AG04449 (cell line): ENCODE results near the gene EML6.

ENCODE experiments used
- CTCF ChIA-PET: fragments of 350-600 bp; formaldehyde crosslinking; extraction: SDS; loops from one replicate; lab custom pipeline; 2021; ENCODE audit warnings: antibody characterized with exemption; lab: Yijun Ruan, JAX
- POLR2A ChIA-PET: fragments of 400-600, 350-600 bp; formaldehyde crosslinking; extraction: SDS; loops from one replicate; lab custom pipeline; 2020; ENCODE audit warnings: antibody characterized with exemption, inconsistent platforms; lab: Yijun Ruan, JAX
- DNase-seq: peaks from one replicate; pipeline ENCODE4 v3.0.0-alpha.2; 2010; ENCODE audit warnings: low read depth, low spot score
- H3K4me3 ChIP-seq: 2 replicates; pipeline ENCODE4 v1.5.1; 2011; ENCODE audit warnings: low read depth, mild to moderate bottlenecking, control low read depth, low read length
- TF ChIP-seq, protein P1 (sequence below): IDR thresholded peaks from one replicate; pipeline ENCODE4 v1.5.1; 2011; ENCODE audit warnings: mild to moderate bottlenecking, moderate library complexity, low read length, control low read depth, inconsistent platforms; ENCODE audit not compliant: insufficient read depth; ENCODE audit errors: missing control alignments

Gene EML6

DNA sequence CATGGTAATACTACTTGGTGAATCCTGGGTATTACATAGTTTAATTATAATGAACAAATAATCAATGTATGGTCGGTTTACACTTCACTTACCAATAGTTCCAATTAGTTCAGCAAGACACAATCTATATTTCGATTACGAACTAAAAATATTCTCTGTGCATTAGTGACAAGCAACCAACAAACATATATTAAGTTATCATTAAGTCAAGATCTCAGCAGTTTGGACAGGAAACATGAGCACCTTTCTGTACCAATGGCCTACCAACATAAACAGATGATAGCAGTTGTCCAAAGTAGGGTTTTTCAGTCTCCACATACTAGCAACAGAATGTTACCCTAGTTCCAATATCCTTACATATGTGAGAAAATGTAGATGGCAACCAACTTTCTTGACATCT is 294.0 kb downstream of the EML6 start:
- POLR2A ChIA-PET = interaction anchor here (0.7 kb wide), 1 partner anchor 104 kb away, joined by 3 read pairs; no protein-coding TSS in a partner anchor

DNA sequence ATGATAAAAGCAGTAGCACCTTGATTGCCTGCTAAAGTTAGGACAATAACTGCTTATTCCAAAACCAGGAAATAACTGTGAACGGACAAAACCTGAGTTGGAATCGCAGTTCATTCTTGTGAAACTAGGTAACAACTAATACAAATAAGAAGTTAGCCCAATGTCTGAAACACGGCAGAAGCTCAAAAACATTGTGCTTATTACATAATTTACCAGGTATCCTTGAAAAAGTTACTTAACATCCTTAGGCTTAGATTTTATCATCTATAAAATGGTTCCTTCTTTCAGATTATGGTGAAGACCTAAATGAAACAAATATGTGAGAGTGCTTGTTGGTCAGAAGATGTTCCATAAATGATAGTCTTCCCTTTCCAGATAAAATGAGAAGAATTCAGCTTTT is 294.4 kb downstream of the EML6 start:
- POLR2A ChIA-PET = interaction anchor here (0.7 to 0.9 kb wide), 2 partner anchors 31 to 103 kb away, joined by 3 to 4 read pairs; no protein-coding TSS in a partner anchor

More for the DNA sequence above, 294.0 kb downstream of the EML6 start:
- no peak for DNase-seq
- CTCF ChIA-PET = interaction anchor here (0.8 to 11.4 kb wide), 4 partner anchors 15 to 160 kb away, joined by 3 to 109 read pairs (median 3); partner anchors contain the start of gene RTN4
- no peak overlapping the region for H3K4me3 ChIP-seq
- TF ChIP-seq, protein P1, sequence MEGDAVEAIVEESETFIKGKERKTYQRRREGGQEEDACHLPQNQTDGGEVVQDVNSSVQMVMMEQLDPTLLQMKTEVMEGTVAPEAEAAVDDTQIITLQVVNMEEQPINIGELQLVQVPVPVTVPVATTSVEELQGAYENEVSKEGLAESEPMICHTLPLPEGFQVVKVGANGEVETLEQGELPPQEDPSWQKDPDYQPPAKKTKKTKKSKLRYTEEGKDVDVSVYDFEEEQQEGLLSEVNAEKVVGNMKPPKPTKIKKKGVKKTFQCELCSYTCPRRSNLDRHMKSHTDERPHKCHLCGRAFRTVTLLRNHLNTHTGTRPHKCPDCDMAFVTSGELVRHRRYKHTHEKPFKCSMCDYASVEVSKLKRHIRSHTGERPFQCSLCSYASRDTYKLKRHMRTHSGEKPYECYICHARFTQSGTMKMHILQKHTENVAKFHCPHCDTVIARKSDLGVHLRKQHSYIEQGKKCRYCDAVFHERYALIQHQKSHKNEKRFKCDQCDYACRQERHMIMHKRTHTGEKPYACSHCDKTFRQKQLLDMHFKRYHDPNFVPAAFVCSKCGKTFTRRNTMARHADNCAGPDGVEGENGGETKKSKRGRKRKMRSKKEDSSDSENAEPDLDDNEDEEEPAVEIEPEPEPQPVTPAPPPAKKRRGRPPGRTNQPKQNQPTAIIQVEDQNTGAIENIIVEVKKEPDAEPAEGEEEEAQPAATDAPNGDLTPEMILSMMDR = no peak

DNA sequence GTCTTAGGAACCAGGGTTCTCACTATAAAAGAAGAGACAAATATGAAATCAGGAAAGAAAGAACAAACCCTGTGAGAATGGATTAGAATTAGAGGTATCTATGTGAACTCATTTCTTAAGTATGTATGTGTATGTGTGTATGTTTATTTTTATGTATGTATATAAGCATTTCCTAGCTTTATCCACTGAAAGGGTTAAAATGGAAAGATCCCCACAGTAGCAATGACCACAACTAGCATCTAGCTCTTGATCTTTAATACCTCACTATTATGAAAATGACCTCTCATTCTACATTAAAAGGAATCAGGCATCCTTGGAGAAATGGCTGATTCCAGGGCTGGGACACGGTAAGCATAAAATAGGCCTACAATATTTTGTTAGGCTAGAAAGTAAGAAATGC is 295.2 kb downstream of the EML6 start:
- ChIA-PET CTCF (interaction anchor here (1.1 to 11.4 kb wide), 3 partner anchors 30 to 148 kb away, joined by 5 to 109 read pairs (median 5); no protein-coding TSS in a partner anchor), POLR2A (interaction anchor here (0.9 kb wide), 1 partner anchor 30 kb away, joined by 4 read pairs; no protein-coding TSS in a partner anchor)
- DNase-seq = no peak
- no peak overlapping the region for H3K4me3 ChIP-seq
- TF ChIP-seq, protein P1 = no peak

More for the DNA sequence above, 294.4 kb downstream of the EML6 start:
- DNase-seq = no peak
- H3K4me3 ChIP-seq = no peak overlapping the region
- TF ChIP-seq, protein P1 = no peak
- CTCF ChIA-PET = interaction anchor here (0.8 to 11.4 kb wide), 3 partner anchors 31 to 160 kb away, joined by 3 to 109 read pairs (median 5); no protein-coding TSS in a partner anchor

DNA sequence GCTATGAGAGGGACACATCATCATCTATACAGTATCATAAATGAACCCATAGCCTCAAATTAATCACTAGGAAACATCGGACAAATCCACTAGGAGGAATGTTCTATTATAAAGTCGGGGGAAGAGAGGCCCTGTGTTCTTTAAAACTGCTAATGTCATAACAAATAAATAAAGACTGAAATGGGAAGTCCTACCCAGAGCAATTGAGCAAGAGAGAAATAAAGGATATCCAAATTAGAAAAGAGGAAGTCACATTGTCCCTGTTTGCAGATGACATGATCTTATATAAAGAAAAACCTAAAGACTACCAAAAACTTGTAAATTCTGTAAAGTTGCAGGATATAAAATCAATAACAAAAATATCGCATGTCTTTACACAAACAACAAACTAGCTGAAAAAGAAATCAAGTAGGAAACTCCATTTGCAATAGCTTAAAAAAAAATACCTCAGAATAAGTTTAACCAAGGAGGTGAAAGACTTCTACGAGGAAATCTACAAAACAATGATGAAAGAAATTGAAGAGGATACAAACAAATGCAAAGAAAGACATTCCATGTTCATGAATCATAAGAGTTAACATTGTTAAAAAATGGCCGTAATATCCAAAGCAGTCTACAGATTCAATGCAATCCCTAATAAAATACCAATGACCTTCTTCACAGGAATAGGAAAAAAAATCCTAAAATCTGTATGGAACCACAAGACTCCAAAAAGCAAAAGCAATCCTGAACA is 296.2 kb downstream of the EML6 start:
- CTCF ChIA-PET = interaction anchor here (0.9 to 11.4 kb wide), 5 partner anchors 9 to 149 kb away, joined by 3 to 109 read pairs (median 4); no protein-coding TSS in a partner anchor
- POLR2A ChIA-PET = no interaction called here
- TF ChIP-seq, protein P1 = no peak
- no peak overlapping the region for H3K4me3 ChIP-seq
- no peak for DNase-seq
